Subcutaneous abdominal adipose tissue (tissue), 5 donors: Measurements from ENCODE around the gene DLEC1.

ENCODE experiments used
- H3K27ac ChIP-seq: one replicate; pipeline ENCODE4 v1.7.0; 2013; ENCODE audit warnings: low read depth, mild to moderate bottlenecking, inconsistent platforms, low read length, moderate library complexity
- H3K27me3 ChIP-seq, 5 donors: one replicate each; pipeline ENCODE4 v1.7.0; 2013; ENCODE audit warnings: low read length in 5 of 5, inconsistent platforms in 1 of 5; ENCODE audit not compliant: control insufficient read depth in 5 of 5, insufficient read depth in 4 of 5
- H3K36me3 ChIP-seq, 5 donors: one replicate each; pipeline ENCODE4 v1.7.0; 2013; ENCODE audit warnings: low read length in 5 of 5; ENCODE audit not compliant: control insufficient read depth in 5 of 5, insufficient read depth in 5 of 5
- H3K4me1 ChIP-seq, 5 donors: one replicate each; pipeline ENCODE4 v1.7.0; 2013; ENCODE audit warnings: low read length in 5 of 5, mild to moderate bottlenecking in 3 of 5, moderate library complexity in 1 of 5; ENCODE audit not compliant: control insufficient read depth in 5 of 5, insufficient read depth in 5 of 5
- H3K4me3 ChIP-seq, 5 donors: one replicate each; pipeline ENCODE4 v1.7.0; 2013; ENCODE audit warnings: low read length in 5 of 5, low read depth in 1 of 5
- H3K9ac ChIP-seq, 5 donors: one replicate each; pipeline ENCODE4 v1.7.0; 2013; ENCODE audit warnings: low read length in 5 of 5, mild to moderate bottlenecking in 4 of 5, moderate library complexity in 3 of 5
- H3K9me3 ChIP-seq, 5 donors: one replicate each; pipeline ENCODE4 v1.7.0; 2013; ENCODE audit warnings: low read length in 5 of 5; ENCODE audit not compliant: control insufficient read depth in 5 of 5
- donor health status: healthy.
- donor health status: healthy.
- donor health status: healthy.
- donor health status: healthy.
- donor health status: healthy.

Gene DLEC1

DNA sequence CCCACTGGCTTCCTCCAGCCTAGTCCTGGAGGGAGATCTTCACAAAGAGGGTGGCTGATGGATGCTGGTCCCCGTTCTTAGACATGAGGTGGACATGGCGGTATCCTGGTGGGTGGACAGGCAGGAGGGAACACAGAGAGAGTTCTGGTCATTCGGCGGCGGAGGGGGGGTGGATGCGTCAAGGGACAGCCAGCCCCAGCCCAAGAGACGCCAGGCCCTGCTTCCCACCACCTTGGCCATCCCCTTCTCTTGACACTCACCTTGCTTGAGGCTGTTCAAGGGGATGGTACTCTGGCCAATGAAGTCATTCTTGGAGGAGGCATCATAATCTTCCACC lies 31.3 kb upstream of the DLEC1 start:
- Histone ChIP-seq H3K27me3 (no peaks in the 10 kb centered on the region), H3K27ac (no peak overlapping the region), H3K4me1 (peaks cover 0 to 15% (median 7%) of the 10 kb centered on the region in 5 donors), H3K9ac (no peak overlapping the region), H3K4me3 (no peak overlapping the region), H3K36me3 (peaks cover 0 to 63% (median 59%) of the 10 kb centered on the region in 5 donors), H3K9me3 (no peaks in the 10 kb centered on the region)

GRCh38 chr3:38008191-38008701 lies 30.8 kb upstream of the DLEC1 start:
- Histone ChIP-seq H3K27ac (no peak overlapping the region), H3K27me3 (no peaks in the 10 kb centered on the region), H3K9me3 (no peaks in the 10 kb centered on the region), H3K4me1 (peaks cover 0 to 15% (median 7%) of the 10 kb centered on the region in 5 donors), H3K4me3 (no peak overlapping the region), H3K9ac (no peak overlapping the region), H3K36me3 (peaks cover 0 to 63% (median 57%) of the 10 kb centered on the region in 5 donors)

GRCh38 chr3:38008971-38009580 lies 29.9 kb upstream of the DLEC1 start:
- Histone ChIP-seq H3K36me3 (peaks cover 0 to 70% (median 57%) of the 10 kb centered on the region in 5 donors), H3K4me1 (peaks cover 0 to 12% (median 2%) of the 10 kb centered on the region in 5 donors), H3K9ac (no peak overlapping the region), H3K9me3 (no peaks in the 10 kb centered on the region), H3K27me3 (no peaks in the 10 kb centered on the region), H3K4me3 (no peak overlapping the region), H3K27ac (no peak overlapping the region)

DNA sequence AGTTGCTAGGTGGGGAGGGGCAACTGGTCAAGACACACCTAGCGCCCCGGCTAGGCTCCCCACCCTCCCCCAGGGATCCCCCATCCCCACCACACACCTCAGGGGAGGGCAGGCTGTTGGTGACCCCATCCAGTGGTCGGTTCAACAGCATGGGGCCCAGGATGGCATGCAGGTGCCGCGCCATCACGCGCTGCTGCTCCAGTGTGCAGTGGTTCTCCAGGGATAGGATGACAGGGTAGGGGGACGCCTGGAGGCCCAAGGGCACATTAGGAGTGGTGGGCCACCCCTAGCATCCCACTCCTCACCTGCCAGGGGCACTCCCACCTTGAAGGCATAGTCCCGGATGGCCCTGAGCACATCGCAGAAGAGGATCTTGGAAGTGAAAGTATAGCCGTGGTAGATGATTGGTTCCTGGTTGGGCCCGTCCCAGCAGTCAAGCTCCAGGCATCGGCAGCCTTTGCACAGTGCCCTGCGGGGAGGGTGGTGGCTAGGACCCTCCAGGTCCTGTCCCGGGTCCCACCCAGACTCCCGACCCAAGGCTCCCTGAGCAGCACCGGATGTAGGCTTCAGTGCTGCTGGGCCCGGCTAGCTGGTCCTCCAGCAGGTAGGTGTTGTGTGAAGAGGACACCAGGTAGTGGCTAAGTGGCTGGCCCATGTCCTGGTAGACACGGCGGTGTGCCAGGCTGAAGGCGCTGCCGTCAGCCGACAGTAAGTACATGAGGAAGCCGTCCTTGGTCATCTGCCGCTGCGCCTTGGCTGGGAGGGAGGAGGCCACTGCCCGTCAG lies 29.0 kb upstream of the DLEC1 start:
- Histone ChIP-seq H3K27me3 (no peaks in the 10 kb centered on the region), H3K36me3 (peaks cover 6 to 76% (median 61%) of the 10 kb centered on the region in 5 donors)

DNA sequence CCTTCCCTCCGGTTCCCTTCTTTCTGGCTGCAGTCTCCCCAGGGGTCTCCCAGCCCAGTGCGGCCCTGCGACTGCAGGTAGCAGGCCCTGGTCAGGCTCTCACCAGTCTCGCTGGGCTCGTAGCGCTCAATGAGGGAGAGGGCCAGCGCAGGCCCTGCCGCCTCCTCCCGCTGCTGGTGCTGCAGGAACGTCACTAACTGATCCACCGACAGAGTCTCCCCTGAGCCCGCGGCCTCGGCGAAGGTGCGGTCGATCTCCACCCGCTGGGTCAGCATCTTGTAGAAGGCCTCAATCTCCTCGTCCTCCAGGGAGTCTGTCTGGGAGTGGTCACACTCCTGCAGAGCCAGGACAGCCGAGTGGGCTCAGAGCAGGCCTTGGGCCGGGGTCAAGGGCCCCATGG lies 27.9 kb upstream of the DLEC1 start:
- no peaks in the 10 kb centered on the region for H3K4me1 ChIP-seq
- H3K9me3 ChIP-seq: peaks cover 0 to 6% (median 2%) of the 10 kb centered on the region in 5 donors
- no peak overlapping the region for H3K9ac ChIP-seq
- H3K36me3 ChIP-seq: peaks cover 10 to 81% (median 67%) of the 10 kb centered on the region in 5 donors
- no peak overlapping the region for H3K27ac ChIP-seq
- no peak overlapping the region for H3K4me3 ChIP-seq
- no peaks in the 10 kb centered on the region for H3K27me3 ChIP-seq

More for the DNA sequence above, 29.0 kb upstream of the DLEC1 start:
- Histone ChIP-seq H3K9ac (no peak overlapping the region), H3K9me3 (no peaks in the 10 kb centered on the region), H3K4me3 (no peak overlapping the region), H3K4me1 (peaks cover 0 to 5% (median 0%) of the 10 kb centered on the region in 5 donors), H3K27ac (no peak overlapping the region)

GRCh38 chr3:38015485-38015884 lies 23.5 kb upstream of the DLEC1 start:
- Histone ChIP-seq H3K36me3 (peaks cover 10 to 79% (median 67%) of the 10 kb centered on the region in 5 donors), H3K9me3 (peaks cover 0 to 14% (median 8%) of the 10 kb centered on the region in 5 donors), H3K27me3 (no peaks in the 10 kb centered on the region), H3K9ac (no peak overlapping the region), H3K27ac (no peak overlapping the region), H3K4me1 (no peaks in the 10 kb centered on the region), H3K4me3 (no peak overlapping the region)

- peaks cover 0 to 14% (median 8%) of the 10 kb centered on the region in 5 donors for H3K9me3 ChIP-seq
- no peaks in the 10 kb centered on the region for H3K4me1 ChIP-seq
- H3K27me3 ChIP-seq: no peaks in the 10 kb centered on the region
- H3K36me3 ChIP-seq: peaks cover 10 to 74% (median 65%) of the 10 kb centered on the region in 5 donors
- H3K27ac ChIP-seq: no peak overlapping the region
- H3K4me3 ChIP-seq: no peak overlapping the region
- no peak overlapping the region for H3K9ac ChIP-seq
Observed at GRCh38 chr3:38015984-38016383, 23.0 kb upstream of the DLEC1 start.

DNA sequence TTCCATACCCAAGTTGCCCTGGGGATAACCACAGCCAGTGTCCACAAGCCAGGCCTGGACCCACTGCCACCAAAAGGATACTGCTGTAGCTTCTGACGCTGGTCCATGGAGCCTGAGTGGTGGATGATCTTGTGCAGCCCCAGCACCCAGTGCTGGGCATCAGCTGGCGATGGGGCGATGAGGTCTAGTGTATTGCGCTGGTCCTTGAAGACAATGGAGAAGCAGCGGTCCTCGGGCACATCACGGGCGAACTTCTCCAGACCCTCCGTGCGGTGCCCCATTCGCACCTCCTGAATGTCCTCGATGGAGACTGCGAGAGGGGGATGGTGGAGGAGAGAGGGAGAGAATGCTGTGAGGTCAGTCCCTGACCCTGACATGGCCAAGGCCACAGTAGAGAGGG lies 22.6 kb upstream of the DLEC1 start:
- Histone ChIP-seq H3K9ac (no peak overlapping the region), H3K4me3 (no peak overlapping the region), H3K27ac (no peak overlapping the region), H3K36me3 (peaks cover 10 to 70% (median 61%) of the 10 kb centered on the region in 5 donors), H3K27me3 (no peaks in the 10 kb centered on the region), H3K4me1 (no peaks in the 10 kb centered on the region), H3K9me3 (peaks cover 0 to 14% (median 8%) of the 10 kb centered on the region in 5 donors)

DNA sequence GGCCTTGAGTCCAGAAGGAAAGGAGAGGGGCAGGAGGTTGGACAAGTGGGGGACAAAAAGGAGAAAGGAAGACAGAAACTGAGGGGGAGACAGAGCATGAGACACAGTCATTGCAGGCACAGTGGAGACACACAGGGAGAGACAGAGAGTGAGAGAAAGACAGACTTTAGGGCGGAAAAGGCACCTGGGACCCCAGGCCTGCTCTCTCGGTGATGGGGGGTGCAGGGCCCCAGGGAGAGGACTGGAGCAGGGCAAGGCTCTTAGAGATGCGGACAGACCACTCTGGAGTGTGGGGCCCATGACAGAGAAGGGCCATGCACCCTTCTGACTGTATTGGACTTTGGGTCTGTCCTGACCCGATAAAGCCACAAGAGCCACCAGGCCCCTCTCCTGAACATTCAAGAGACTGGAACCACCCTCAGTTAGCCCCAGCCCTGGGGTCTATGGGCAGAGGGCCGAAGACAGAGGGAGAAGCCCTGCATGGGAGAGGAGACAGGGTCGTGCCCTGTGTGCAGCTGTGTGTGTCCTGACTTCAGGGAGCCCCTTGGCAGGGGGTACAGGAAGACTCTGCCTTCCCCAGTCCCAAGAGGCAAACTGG lies 22.1 kb upstream of the DLEC1 start:
- Histone ChIP-seq H3K9me3 (peaks cover 0 to 14% (median 8%) of the 10 kb centered on the region in 5 donors), H3K4me1 (peaks cover 0 to 2% (median 0%) of the 10 kb centered on the region in 5 donors), H3K9ac (no peak overlapping the region), H3K4me3 (no peak overlapping the region), H3K27me3 (no peaks in the 10 kb centered on the region), H3K27ac (no peak overlapping the region), H3K36me3 (peaks cover 10 to 67% (median 59%) of the 10 kb centered on the region in 5 donors)
